Cardiac fibroblast (primary cell): Measurements from ENCODE around the gene POT1.
A peak's percentile ranks its signal among the peaks of the same experiment; 100 is the strongest.

Experiments used
- DNase-seq, 2 donors: peaks; one replicate each; pipeline versions ENCODE4 v3.0.0 to v3.0.0-alpha.2; 2010; ENCODE audit warnings: low read depth in 2 of 2
- H3K4me3 ChIP-seq, 2 donors: replicated peaks in 1 of 2; 1 replicate in 1 of 2; 2 replicates in 1 of 2; pipeline ENCODE4 v1.5.1; 2011; ENCODE audit warnings: low read depth in 2 of 2, low read length in 2 of 2, mild to moderate bottlenecking in 2 of 2, moderate library complexity in 1 of 2
- TF ChIP-seq, protein P1 (sequence below): IDR thresholded peaks from one replicate; pipeline ENCODE4 v1.5.1; 2011; ENCODE audit warnings: low read depth, mild to moderate bottlenecking, low read length, inconsistent platforms

Gene POT1

DNA sequence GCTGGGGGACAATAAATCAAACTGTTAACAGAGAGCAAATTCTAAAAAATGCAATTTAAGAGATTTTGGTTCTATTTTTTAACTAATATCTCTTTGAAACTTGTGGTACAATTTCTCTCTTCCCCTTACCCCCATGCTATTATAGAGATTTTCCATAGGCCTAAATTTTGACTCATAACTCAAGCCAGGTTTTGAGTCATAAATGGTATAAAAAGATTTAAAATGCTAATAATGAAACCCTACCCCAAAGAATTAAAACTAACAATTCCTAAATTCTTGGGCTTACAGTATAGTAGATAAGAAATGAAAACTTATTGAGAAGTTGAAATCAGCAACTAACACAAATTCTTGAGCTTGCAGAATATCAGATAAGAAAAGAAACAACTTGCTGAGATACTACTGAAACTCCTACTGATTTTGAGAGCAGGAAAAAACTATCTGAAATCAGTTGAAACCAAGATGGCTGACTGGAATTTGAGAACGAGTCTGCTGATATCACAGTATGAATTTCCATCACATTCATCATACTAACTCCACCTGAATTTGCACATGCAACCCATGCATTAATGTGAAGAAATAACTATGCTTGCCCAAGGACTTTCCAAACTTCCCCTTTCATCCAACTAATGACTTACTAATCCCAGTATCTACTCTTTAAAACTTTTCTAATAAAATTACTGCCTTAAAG is 36.3 kb downstream of the POT1 start:
- DNase-seq: no peak
- no peak overlapping the region for H3K4me3 ChIP-seq
- TF ChIP-seq, protein P1, sequence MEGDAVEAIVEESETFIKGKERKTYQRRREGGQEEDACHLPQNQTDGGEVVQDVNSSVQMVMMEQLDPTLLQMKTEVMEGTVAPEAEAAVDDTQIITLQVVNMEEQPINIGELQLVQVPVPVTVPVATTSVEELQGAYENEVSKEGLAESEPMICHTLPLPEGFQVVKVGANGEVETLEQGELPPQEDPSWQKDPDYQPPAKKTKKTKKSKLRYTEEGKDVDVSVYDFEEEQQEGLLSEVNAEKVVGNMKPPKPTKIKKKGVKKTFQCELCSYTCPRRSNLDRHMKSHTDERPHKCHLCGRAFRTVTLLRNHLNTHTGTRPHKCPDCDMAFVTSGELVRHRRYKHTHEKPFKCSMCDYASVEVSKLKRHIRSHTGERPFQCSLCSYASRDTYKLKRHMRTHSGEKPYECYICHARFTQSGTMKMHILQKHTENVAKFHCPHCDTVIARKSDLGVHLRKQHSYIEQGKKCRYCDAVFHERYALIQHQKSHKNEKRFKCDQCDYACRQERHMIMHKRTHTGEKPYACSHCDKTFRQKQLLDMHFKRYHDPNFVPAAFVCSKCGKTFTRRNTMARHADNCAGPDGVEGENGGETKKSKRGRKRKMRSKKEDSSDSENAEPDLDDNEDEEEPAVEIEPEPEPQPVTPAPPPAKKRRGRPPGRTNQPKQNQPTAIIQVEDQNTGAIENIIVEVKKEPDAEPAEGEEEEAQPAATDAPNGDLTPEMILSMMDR: no peak

DNA sequence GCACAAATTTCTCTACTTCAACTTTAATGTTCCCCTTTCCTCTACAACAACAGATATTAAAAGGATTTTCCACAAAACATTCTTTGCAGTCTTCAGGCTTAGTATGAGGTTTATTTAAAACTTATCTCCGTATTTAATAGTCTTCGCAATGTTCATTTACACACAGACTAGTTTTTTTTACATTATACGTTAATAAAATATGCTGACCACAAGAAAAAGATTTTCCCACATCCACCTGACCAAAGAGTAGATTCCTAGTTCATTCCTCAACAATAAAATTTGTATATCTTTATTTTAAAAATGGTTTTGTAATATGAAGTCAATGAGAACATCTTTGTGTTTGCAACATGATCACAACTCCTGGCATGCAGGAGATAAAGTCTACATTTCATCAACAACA is 42.4 kb downstream of the POT1 start:
- H3K4me3 ChIP-seq: no peak overlapping the region
- TF ChIP-seq, protein P1: no peak
- DNase-seq: no peak

DNA sequence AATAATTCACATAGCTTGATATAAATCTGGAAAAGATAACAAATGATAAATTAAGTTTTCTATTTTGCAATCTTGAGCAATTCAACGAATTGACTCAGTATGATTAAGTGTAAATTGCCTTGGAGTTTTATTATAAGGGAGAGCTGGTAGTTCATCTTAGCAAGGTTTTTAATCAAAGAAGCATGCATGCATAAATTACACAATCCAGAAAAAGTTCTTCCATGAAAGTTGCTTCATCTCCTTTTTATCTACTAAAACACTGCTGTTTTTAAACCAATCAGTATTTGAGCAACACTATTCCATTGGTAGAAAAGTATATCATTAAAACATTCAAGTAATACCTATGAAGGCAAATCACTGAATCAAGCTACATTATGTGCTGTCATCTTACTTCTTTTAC is 47.6 kb downstream of the POT1 start:
- TF ChIP-seq, protein P1: no peak
- peak in 1 of 2 donors; percentile 5 for DNase-seq
- no peak overlapping the region for H3K4me3 ChIP-seq

DNA sequence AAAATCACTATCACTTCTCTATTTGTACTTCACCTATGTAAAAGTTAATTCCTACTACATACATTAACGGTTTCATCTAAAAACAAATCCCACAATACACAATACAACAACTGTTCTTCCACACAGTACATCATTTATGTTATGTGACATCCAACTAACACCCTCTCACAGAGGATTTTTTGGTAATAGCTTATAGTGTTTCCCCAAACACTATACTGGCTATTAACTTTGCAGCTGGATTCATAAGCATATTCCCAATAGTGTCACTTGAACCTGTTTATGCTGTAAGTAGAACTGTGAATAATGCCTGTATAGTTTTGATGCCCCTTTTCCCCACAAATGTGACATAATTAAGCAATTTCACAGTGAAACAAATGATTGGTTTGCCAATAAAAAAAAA is 49.9 kb downstream of the POT1 start:
- no peak overlapping the region for H3K4me3 ChIP-seq
- TF ChIP-seq, protein P1: no peak
- DNase-seq: no peak

DNA sequence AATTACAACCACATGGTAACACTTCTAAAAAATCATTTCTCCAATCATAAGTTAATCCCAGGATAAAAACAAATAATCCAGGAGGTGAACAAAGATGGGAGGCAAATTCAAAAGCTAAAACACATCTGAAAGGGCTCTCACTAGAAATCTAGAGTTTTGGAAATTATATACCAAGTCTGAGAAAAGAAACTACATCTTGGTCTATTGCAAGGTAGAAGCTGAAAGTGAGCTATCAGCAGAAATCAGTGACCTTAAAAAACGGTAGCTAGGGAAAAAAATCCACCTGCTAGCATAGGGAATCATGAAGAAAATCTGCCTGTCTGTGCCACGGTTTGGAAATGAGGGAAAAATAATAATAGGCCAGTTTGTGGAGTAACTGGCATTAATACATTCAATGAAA is 50.5 kb downstream of the POT1 start:
- no peak for DNase-seq
- no peak overlapping the region for H3K4me3 ChIP-seq
- TF ChIP-seq, protein P1: no peak

DNA sequence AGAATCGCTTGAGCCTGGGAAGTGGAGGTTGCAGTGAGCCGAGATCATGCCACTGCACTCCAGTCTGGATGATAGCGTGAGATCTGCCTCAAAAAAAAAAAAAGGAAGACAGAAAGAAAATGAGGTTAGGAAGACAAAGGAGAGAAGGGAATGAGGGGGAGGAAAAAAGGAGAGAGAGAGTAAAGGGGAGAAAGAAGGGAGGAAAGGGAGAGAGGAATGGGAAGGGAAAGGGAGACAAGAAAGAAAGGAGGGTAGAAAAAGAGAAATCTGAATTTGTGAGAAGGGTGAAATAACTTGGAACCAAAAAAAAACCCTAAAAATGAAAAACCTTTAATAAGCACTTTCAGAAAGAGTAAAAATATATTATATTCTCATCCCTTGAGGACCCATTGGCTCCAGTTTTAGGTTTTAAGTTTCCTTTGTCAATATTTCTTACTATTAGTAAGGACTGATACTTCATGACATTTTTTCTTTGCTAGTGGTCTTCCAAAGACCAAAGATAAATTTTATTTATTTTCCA is 54.9 kb downstream of the POT1 start:
- no peak overlapping the region for H3K4me3 ChIP-seq
- TF ChIP-seq, protein P1: no peak
- no peak for DNase-seq
